ENCODE measurements around the gene CNOT6L. TPM values are rescaled to one million over a fixed set of nuclear protein-coding genes. Genes with fewer than 3 reads are reported as not detected.
A peak's percentile ranks its signal among the peaks of the same experiment; 100 is the strongest.
"Not testable (repeated sequence)": the region's sequence is repeated elsewhere in the genome, so short reads cannot be mapped to it uniquely, and the experiment has no call there.

CNOT6L gene
- 5.7 and 8.6 TPM in 2 replicates for total RNA-seq

GRCh38 chr4:77818602-77819403 lies at the start of gene CNOT6L:
CNOT6L (minus strand) TSS chr4:77819368; CDS start chr4:77819308, 60 bp downstream.
- H3K4me3 ChIP-seq (ENCODE audit: low read depth, low read length): peak within 1 kb of the TSS; percentile 89
- DNase-seq (ENCODE audit: low read depth): no peak
- TF ChIP-seq CTCF (conservative IDR thresholded peaks at IDR 0.05; ENCODE audit: low read depth, low read length): no peak

- no peak for TF ChIP-seq CTCF (conservative IDR thresholded peaks at IDR 0.05; ENCODE audit: low read depth, low read length)
- DNase-seq (ENCODE audit: low read depth): no peak
- H3K4me3 ChIP-seq (ENCODE audit: low read depth, low read length): no peak overlapping the region
Measured at GRCh38 chr4:77865259-77865658, 46.1 kb upstream of the CNOT6L start.

GRCh38 chr4:77863341-77863740 lies 44.2 kb upstream of the CNOT6L start:
- not testable (repeated sequence) for DNase-seq (ENCODE audit: low read depth)
- peak overlapping the region; percentile 98 for H3K4me3 ChIP-seq (ENCODE audit: low read depth, low read length)

GRCh38 chr4:77862478-77863216 lies 43.5 kb upstream of the CNOT6L start, which contains the start of gene MRPL1:
MRPL1 (plus strand) TSS chr4:77862830; CDS start chr4:77862849, 19 bp downstream.
- peak within 1 kb of the TSS; percentile 98 for H3K4me3 ChIP-seq (ENCODE audit: low read depth, low read length)
- peak; percentile 84 for DNase-seq (ENCODE audit: low read depth)
- TF ChIP-seq CTCF (conservative IDR thresholded peaks at IDR 0.05; ENCODE audit: low read depth, low read length): no peak

- no peak for DNase-seq (ENCODE audit: low read depth)
- no peak for TF ChIP-seq CTCF (conservative IDR thresholded peaks at IDR 0.05; ENCODE audit: low read depth, low read length)
Measured at GRCh38 chr4:77861495-77861894, 42.3 kb upstream of the CNOT6L start.

GRCh38 chr4:77859256-77859655 lies 40.1 kb upstream of the CNOT6L start:
- H3K4me3 ChIP-seq (ENCODE audit: low read depth, low read length): no peak overlapping the region
- no peak for TF ChIP-seq CTCF (conservative IDR thresholded peaks at IDR 0.05; ENCODE audit: low read depth, low read length)
- DNase-seq (ENCODE audit: low read depth): no peak

More at GRCh38 chr4:77861495-77861894, 42.3 kb upstream of the CNOT6L start:
- H3K4me3 ChIP-seq (ENCODE audit: low read depth, low read length): peak overlapping the region; percentile 98

- no peak for DNase-seq (ENCODE audit: low read depth)
- no peak for TF ChIP-seq CTCF (conservative IDR thresholded peaks at IDR 0.05; ENCODE audit: low read depth, low read length)
- no peak overlapping the region for H3K4me3 ChIP-seq (ENCODE audit: low read depth, low read length)
Measured at GRCh38 chr4:77856152-77856551, 37.0 kb upstream of the CNOT6L start.

All from epithelial cell of proximal tubule (primary cell).